Activated CD8-positive, alpha-beta memory T cell treated with anti-CD3 and anti-CD28 coated beads for 24 hours (primary cell): ENCODE data around the gene DPH2.

Experiments
- DNase-seq: peaks from one replicate; pipeline ENCODE4 v3.0.0-alpha.2; 2020

DPH2 gene

GRCh38 chr1:43969746-43970466 lies at the start of gene DPH2:
DPH2 (plus strand) TSS chr1:43970010; CDS start chr1:43970176, 166 bp downstream.
- peak; percentile 95 for DNase-seq

GRCh38 chr1:43921022-43921421 lies 48.8 kb upstream of the DPH2 start:
- no peak for DNase-seq

DNA sequence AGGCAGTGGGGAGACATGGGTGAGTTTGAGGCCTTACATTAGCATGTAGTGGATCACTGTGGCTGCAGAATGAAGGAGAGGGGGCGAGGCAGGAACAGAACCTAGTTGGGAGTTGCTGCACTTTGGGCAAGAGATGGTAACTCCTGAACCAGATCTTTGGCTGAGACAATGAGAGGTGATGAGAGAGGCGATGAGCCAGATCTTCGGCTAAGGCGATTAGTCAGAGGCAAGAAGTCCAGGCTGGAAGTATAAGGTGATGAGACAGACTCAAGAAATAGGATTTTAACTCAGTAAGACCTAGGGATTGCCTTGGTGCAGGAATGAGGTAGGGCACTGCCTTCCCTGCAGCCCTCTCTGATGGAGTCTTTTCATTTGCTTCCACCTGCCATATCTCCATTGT lies 45.3 kb upstream of the DPH2 start:
- no peak for DNase-seq

DNA sequence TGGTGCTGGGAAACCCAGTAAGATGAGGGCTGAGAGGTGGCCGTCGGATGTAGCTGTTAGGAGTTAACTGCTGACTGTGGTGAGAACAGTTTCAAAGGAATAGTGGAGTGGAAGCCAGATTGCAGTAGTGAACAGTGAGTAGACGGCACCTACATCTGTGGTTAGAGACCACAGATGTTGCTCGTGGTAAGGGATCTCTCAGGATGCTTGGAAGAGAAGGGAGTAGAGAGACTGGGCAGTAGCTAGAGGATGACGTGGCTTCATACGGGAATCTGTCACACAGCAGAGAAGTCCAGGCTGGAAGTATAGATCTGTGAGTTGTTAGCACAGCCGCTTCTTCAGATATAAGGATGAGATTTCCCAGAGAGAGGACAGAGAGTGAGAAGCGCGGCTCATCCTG lies 44.0 kb upstream of the DPH2 start:
- no peak for DNase-seq

DNA sequence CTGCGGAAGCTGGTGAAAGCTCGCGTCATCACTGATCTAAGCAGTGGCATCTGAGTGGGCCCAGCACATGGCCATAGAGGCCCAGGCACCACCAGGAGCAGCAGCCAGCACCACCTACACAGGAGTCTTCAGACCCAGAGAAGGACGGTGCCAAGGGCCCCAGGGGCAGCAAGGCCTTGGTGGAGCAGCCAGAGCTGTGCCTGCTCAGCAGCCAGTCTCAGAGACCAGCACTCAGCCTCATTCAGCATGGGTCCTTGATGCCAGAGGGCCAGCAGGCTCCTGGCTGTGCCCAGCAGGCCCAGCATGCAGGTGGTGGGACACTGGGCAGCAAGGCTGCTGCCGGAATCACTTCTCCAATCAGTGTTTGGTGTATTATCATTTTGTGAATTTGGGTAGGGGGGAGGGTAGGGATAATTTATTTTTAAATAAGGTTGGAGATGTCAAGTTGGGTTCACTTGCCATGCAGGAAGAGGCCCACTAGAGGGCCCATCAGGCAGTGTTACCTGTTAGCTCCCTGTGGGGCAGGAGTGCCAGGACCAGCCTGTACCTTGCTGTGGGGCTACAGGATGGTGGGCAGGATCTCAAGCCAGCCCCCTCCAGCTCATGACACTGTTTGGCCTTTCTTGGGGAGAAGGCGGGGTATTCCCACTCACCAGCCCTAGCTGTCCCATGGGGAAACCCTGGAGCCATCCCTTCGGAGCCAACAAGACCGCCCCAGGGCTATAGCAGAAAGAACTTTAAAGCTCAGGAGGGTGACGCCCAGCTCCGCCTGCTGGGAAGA lies 39.5 kb upstream of the DPH2 start:
- DNase-seq: no peak

DNA sequence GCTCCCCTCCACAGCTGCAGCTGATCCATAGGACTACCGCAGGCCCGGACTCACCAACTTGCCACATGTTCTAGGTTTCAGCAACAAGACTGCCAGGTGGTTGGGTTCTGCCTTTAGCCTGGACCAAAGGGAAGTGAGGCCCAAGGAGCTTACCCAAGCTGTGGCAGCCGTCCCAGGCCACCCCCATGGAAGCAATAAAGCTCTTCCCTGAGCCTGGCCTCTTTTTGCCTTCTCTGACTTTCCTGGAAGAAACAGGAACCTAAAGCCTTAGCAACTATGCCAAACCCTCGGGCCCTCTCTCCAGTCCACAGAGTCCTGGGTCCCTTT lies 38.9 kb upstream of the DPH2 start:
- no peak for DNase-seq

DNA sequence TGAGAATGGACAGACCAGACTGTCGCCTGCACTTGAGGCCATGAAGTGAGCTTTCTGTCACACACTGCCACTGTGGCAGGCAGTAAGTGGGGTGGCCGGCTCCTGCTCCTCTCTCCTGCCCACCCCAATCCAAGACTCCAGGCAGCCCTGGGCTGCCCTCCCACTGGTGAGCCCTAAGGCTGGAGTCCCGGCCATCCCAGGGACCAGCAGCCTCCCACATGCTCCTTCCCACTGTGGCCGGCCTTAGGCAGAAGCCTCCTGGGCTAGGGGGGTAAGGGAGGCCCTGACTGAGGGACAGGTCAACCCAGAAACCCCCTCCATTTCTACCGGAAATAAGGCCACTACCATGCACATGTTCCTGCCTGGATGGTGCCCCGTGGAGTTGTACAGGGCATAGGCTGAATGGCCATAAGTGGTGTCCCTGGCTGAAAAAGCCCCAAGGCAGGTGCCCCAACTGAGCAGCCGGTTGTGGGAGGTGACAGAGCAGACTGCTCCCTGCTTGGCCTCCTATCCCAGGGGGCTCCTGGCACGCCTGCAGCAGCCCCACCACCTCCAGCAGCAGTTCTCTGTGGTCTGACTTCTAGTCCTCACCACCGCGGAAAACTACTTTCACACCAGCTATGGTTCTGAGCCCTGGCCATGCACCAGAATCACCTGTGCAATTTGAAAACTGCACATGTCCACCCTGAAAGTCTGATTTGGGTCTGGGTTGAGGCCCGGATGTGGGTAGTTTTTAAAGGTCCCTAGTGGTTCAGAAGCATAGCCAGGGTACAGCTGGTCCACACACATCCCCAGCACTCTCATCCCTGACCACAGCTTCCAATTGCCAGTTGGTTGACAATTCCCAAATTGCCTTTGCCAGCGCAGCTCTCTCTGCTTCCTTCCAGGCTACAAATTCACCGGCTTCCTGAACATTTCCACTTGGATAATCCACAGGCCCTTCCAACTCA lies 37.8 kb upstream of the DPH2 start:
- DNase-seq: no peak

DNA sequence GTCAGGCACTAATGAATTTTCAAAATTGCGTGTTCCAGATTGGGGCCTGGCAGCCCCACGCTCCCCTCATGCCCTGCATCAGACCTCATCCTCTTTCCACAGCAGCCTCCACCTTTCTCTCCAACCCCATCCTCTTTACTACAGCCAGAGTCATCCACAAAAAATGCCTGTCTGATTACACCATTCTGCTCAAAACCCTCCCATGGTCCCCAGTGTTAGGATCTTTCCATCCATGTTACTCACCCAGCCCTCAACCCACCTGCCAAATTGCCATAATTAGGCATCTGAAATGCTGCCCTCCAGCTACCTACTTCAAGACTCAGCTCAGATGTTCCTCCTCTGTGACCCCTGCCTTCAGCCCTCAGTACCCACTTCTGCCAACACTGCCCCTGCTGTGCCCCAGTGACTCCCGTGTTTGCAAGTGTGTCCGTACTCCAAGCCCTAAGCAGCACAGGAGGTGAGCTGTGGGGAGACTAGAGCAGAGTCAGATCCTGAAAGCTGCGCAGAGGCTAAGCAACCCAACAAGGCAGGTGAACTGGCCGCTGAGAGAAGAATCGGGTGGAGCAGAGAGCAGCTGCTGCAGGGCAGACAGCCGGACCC lies 36.9 kb upstream of the DPH2 start:
- no peak for DNase-seq

DNA sequence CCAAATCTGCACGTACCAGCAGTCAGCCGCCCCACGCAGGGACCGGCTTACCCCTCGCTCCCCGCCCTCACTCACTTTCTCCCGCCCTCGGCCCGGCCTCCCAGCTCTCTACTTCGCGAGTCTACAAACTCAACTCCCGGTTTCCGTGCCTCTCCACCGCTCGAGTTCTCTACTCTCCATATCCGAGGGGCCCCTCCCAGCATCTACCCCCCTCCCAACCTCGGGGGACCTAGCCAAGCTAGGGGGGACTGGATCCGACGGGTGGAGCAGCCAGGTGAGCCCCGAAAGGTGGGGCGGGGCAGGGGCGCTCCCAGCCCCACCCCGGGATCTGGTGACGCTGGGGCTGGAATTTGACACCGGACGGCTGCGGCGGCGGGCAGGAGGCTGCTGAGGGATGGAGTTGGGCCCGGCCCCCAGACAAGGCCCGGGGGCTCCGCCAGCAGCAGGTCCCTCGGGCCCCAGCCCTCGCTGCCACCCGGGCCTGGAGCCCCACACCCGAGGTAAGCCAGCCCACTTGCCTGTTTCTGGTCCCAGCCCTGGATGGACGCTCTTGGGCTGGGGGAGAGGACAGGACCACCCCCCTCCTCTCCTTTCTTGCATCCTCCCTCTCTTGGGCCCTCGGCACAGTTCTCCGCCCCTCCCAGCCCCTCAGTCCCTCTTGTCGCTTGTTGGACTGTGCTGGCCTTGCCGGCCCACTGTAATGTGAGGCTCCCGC lies 36.3 kb upstream of the DPH2 start, which contains the start of gene ARTN:
Gene ARTN (plus strand): TSS at position 416 of the 715 bp plus-strand sequence. CDS start 1,856 bp downstream, outside the sequence.
- DNase-seq: no peak

- DNase-seq: peak; percentile 83
Observed at GRCh38 chr1:43934101-43934985, 35.5 kb upstream of the DPH2 start.

DNA sequence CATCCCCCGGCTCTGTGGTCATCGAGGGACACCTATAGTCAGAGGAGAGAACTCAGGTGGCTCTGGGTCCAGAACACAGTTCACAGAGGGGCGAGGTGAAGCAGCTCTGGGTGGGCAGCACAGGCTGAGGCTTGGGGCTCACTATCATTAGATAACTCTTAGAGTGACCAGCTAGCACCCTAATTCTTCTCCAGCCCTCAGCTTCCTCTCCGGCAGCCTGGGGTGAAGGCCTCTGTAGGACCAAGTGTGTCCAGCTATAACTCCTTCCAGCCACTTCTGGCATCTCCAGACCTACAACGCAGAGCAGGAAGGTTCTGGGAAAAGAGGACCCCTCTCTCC lies 34.9 kb upstream of the DPH2 start:
- no peak for DNase-seq

DNA sequence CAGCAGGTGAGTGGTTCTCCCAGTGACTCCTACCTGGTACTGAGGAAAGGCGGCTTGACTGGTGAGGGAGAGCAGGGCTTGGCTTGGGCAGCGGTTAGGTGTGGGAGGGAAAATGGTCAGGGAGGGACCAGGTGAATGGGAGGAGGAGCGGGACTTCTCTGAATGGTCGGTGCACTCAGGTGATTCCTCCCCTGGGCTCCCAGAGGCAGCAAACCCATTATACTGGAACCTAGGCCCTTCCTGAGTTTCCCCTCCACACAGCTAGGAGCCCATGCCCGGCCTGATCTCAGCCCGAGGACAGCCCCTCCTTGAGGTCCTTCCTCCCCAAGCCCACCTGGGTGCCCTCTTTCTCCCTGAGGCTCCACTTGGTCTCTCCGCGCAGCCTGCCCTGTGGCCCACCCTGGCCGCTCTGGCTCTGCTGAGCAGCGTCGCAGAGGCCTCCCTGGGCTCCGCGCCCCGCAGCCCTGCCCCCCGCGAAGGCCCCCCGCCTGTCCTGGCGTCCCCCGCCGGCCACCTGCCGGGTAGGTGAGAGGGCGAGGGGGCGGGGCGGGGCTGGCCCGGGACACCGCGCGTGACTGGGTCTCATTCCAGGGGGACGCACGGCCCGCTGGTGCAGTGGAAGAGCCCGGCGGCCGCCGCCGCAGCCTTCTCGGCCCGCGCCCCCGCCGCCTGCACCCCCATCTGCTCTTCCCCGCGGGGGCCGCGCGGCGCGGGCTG lies 33.9 kb upstream of the DPH2 start:
- no peak for DNase-seq

- DNase-seq: no peak
Observed at GRCh38 chr1:43936431-43937151, 33.2 kb upstream of the DPH2 start.

DNA sequence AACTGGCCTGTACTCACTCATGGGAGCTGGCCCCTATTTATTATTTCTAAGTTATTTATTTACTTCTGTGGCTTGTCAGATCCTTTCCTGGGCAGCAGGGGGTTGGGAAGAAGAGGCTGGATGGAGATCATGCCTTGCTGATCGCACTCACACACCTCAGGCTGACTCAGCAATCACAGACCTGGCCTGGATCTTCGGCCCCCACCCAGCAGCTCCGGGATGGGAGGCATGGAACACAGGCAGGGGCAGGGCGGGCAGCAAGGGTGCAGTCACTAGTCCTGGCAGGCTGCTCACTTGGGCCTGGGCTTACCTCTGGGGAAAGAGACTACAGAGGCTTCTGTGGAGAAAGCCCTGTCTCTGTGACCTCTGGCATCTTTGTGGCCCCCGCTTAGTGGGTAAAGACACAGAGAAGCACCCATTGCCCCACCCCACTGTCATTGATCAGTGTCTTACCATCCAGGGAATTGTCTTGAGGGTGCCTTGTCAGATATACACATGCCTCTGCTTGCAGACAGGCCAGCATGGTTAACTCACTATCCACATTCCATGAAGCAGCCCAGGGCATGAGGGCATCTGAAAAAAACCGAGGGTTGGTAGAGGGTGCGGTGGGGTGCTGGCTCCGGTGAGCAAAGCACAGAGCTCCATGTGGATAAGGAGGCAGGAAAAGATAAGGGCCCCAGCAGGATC lies 32.5 kb upstream of the DPH2 start:
- no peak for DNase-seq

- no peak for DNase-seq
Observed at GRCh38 chr1:43938383-43938782, 31.4 kb upstream of the DPH2 start.

- no peak for DNase-seq
Observed at GRCh38 chr1:43938892-43939587, 30.8 kb upstream of the DPH2 start.

DNA sequence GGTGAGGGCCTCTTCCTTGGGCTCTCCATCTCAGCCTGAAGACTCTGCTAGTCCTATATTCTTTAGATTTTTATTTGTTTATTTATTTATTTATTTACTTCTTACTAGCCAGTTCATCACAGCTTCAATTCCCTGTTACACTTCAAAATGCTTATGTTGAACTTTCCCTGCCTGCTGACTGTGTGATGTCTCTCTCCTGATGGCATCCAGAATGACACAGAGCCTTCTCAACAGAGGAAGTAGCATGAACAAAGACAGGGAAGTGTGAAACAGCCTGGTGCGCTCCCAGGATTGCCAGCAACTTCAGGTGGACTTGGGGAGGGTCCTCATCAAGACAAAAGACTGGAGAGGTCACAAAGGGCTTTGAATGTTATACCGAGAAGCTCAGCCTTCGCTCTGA lies 27.4 kb upstream of the DPH2 start:
- DNase-seq: no peak

DNA sequence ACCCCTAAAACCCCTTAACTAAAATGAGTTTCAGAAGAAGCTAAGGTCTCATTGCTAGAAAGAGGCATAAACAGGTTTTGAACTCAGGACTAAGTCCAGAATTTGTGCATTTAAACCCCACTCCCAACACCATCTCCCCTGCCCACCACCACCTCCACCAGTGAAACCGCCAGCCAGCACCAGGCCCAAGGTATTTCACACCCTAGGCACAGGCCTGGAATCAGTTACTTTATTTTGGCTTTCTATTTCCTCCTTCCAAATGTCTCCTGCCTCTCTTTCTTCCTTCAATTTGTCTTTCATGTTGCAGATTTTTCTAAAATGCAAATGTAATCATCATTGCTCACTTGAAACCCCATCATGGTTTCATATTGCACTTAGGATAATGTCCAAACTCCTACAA lies 24.9 kb upstream of the DPH2 start:
- DNase-seq: no peak
